HepG2 (cell line): ENCODE data around the gene CACNA1F. TPM values are rescaled to one million over a fixed set of nuclear protein-coding genes. Genes with fewer than 3 reads are reported as not detected.

Source experiments
- CENPT ChIP-seq: sonication (generic); formaldehyde crosslinking; IDR thresholded peaks from 2 replicates; pipeline ENCODE4 v1.8.0; 2022; ENCODE audit warnings: low read depth, mild to moderate bottlenecking, moderate library complexity, missing genetic modification reagents
- DPF2 ChIP-seq: sonication (generic); formaldehyde crosslinking; IDR thresholded peaks from 2 replicates; pipeline ENCODE4 v1.4.0; 2020; ENCODE audit warnings: mild to moderate bottlenecking, low read depth, missing genetic modification reagents, borderline replicate concordance
- ETS1 ChIP-seq: sonication (generic); formaldehyde crosslinking; IDR thresholded peaks from 2 replicates; pipeline ENCODE4 v1.4.0; 2020; ENCODE audit warnings: missing genetic modification reagents
- GABPB1 ChIP-seq: IDR thresholded peaks from 2 replicates; pipeline ENCODE4 v1.6.1; 2016; ENCODE audit warnings: mild to moderate bottlenecking, missing genetic modification reagents, moderate library complexity, missing compliant biosample characterization
- HHEX ChIP-seq: IDR thresholded peaks from 2 replicates; pipeline ENCODE4 v1.6.1; 2016; ENCODE audit warnings: control low read depth
- HNF4G ChIP-seq, 2 experiments: sonication (generic) in 1 of 2; formaldehyde crosslinking in 1 of 2; IDR thresholded peaks; 2 replicates each; pipeline versions ENCODE4 v1.4.0 to v1.6.1; 2011 to 2020; ENCODE audit warnings: borderline replicate concordance in 2 of 2, low read depth in 2 of 2, mild to moderate bottlenecking in 2 of 2, low read length in 1 of 2, missing genetic modification reagents in 1 of 2, moderate library complexity in 1 of 2
- IRF1 ChIP-seq: sonication (generic); formaldehyde crosslinking; IDR thresholded peaks from 2 replicates; pipeline ENCODE4 v1.4.0; 2020; ENCODE audit warnings: low read depth, mild to moderate bottlenecking, missing genetic modification reagents
- MBNL3 ChIP-seq: fragments of 250-450 bp; sonication (Bioruptor Pico); conservative IDR thresholded peaks from 2 replicates; pipeline ENCODE4 v1.8.0; 2022; ENCODE audit warnings: mild to moderate bottlenecking, inconsistent platforms
- MNT ChIP-seq: fragments of 450-650 bp; IDR thresholded peaks from 2 replicates; pipeline ENCODE4 v1.6.1; 2016
- NFYB ChIP-seq: sonication (generic); formaldehyde crosslinking; IDR thresholded peaks from 2 replicates; pipeline ENCODE4 v1.4.0; 2020; ENCODE audit warnings: missing genetic modification reagents
- PHF8 ChIP-seq: sonication (generic); formaldehyde crosslinking; IDR thresholded peaks from 2 replicates; pipeline ENCODE4 v1.5.0; 2020; ENCODE audit warnings: missing genetic modification reagents
- PRPF4 ChIP-seq: fragments of 200-400 bp; formaldehyde crosslinking; IDR thresholded peaks from 2 replicates; pipeline ENCODE4 v1.6.1; 2016; ENCODE audit warnings: low read length, low read depth; ENCODE audit not compliant: poor library complexity, severe bottlenecking
- RCOR2 ChIP-seq: IDR thresholded peaks from 2 replicates; pipeline ENCODE4 v1.6.1; 2016; ENCODE audit warnings: missing biosample characterization, missing genetic modification reagents
- REXO4 ChIP-seq: sonication (generic); formaldehyde crosslinking; IDR thresholded peaks from 2 replicates; pipeline ENCODE4 v1.8.0; 2022; ENCODE audit warnings: missing genetic modification reagents, mild to moderate bottlenecking, borderline replicate concordance
- RXRB ChIP-seq: IDR thresholded peaks from 2 replicates; pipeline ENCODE4 v1.6.1; 2016; ENCODE audit warnings: borderline replicate concordance, missing genetic modification reagents, missing compliant biosample characterization
- SETDB1 ChIP-seq: sonication (generic); formaldehyde crosslinking; IDR thresholded peaks from 2 replicates; pipeline ENCODE4 v1.5.1; 2020; ENCODE audit warnings: missing genetic modification reagents, mild to moderate bottlenecking, borderline replicate concordance
- SOX5 ChIP-seq: IDR thresholded peaks from 2 replicates; pipeline ENCODE4 v1.6.1; 2016; ENCODE audit warnings: borderline replicate concordance
- TAF1 ChIP-seq: sonication (generic); formaldehyde crosslinking; IDR thresholded peaks from 2 replicates; pipeline ENCODE4 v1.4.0; 2020; ENCODE audit warnings: missing genetic modification reagents
- WIZ ChIP-seq: sonication (generic); formaldehyde crosslinking; IDR thresholded peaks from 2 replicates; pipeline ENCODE4 v1.5.1; 2020; ENCODE audit warnings: mild to moderate bottlenecking, missing genetic modification reagents
- ZNF124 ChIP-seq: sonication (generic); formaldehyde crosslinking; IDR thresholded peaks from 2 replicates; pipeline ENCODE4 v1.4.0; 2020; ENCODE audit warnings: missing genetic modification reagents
- ZNF432 ChIP-seq: sonication (generic); formaldehyde crosslinking; IDR thresholded peaks from 2 replicates; pipeline ENCODE4 v1.5.0; 2020; ENCODE audit warnings: missing genetic modification reagents, mild to moderate bottlenecking, borderline replicate concordance
- ZNF574 ChIP-seq: sonication (generic); formaldehyde crosslinking; IDR thresholded peaks from 2 replicates; pipeline ENCODE4 v1.4.0; 2020; ENCODE audit warnings: missing genetic modification reagents
- ZNF766 ChIP-seq: sonication (generic); formaldehyde crosslinking; IDR thresholded peaks from 2 replicates; pipeline ENCODE4 v1.5.0; 2020; ENCODE audit warnings: missing genetic modification reagents, borderline replicate concordance
- ZNF790 ChIP-seq: sonication (generic); formaldehyde crosslinking; IDR thresholded peaks from 2 replicates; pipeline ENCODE4 v1.8.0; 2022; ENCODE audit warnings: missing genetic modification reagents, mild to moderate bottlenecking, borderline replicate concordance
- ZNF850 ChIP-seq: sonication (generic); formaldehyde crosslinking; conservative IDR thresholded peaks from 2 replicates; pipeline ENCODE4 v1.9.0; 2021; ENCODE audit warnings: mild to moderate bottlenecking, missing genetic modification reagents
- polyA plus RNA-seq, 8 experiments: library from polyadenylated mRNA; depleted of rRNA in 3 of 8; stranded (reverse) in 7 of 8; unstranded in 1 of 8; fragments of >200 nt; fragmentation: Illumina TruSeq in 4 of 8; extraction: Trizol in 4 of 8; gene quantifications; 2 replicates each; pipeline versions ENCODE4 v1.2.1 to v1.2.3, GENCODE V29; 2011 to 2016; ENCODE audit warnings: low read depth in 4 of 8, missing spikeins in 1 of 8, mixed read lengths in 1 of 8; ENCODE audit not compliant: insufficient read depth in 1 of 8
- total RNA-seq, 5 experiments: library from RNA; depleted of rRNA; stranded (reverse); fragments of >200 nt; fragmentation: Illumina TruSeq; extraction: Trizol; gene quantifications; 2 replicates each; pipeline ENCODE4 v1.2.3, GENCODE V29; 2016; ENCODE audit warnings: low read depth in 1 of 5

CACNA1F gene
- total and polyA plus RNA-seq, 2 of the 13 experiments (the other 11 are each of a cell fraction or from before 2014, with no cell fraction given) = 0.03 TPM; not detected in 1

GRCh38 chrX:49190821-49191573, 42.1 kb downstream of the CACNA1F start (continued):
- TF ChIP-seq HHEX (CRISPR knock-in tag) (no peak), ETS1 (CRISPR knock-in tag) (no peak), HNF4G (IDR thresholded peaks at IDR 0.05; ENCODE audit: borderline replicate concordance, low read depth, low read length) (no peak), HNF4G (CRISPR knock-in tag; IDR thresholded peaks at IDR 0.05; ENCODE audit: borderline replicate concordance, low read depth) (no peak), ZNF766 (CRISPR knock-in tag) (no peak), PHF8 (CRISPR knock-in tag) (peak; percentile 85), WIZ (CRISPR knock-in tag) (no peak), DPF2 (no peak), ZNF124 (CRISPR knock-in tag) (no peak), SETDB1 (CRISPR knock-in tag) (no peak), TAF1 (peak; percentile 76), SOX5 (CRISPR knock-in tag) (no peak; the same call in 1 of the 2 replicates), PRPF4 (no peak), ZNF432 (CRISPR knock-in tag) (no peak), MBNL3 (CRISPR knock-in tag) (no peak), REXO4 (CRISPR knock-in tag) (no peak), MNT (no peak), ZNF850 (CRISPR knock-in tag) (no peak), ZNF574 (no peak), ZNF790 (CRISPR knock-in tag) (no peak), CENPT (no peak), GABPB1 (CRISPR knock-in tag) (peak; percentile 73), RCOR2 (CRISPR knock-in tag) (no peak), RXRB (CRISPR knock-in tag) (no peak), IRF1 (no peak), NFYB (peak; percentile 95)
